Panc1 (cell line): Measurements from ENCODE around the gene SLC38A1. TPM values are rescaled to one million over a fixed set of nuclear protein-coding genes. Genes with fewer than 3 reads are reported as not detected.

Experiments
- ATAC-seq: fragments of 200-7000 bp; cut with Tn5 transposase; 2 replicates; pipeline ENCODE4 v1.9.1; 2020; ENCODE audit warnings: mild to moderate bottlenecking, moderate library complexity
- BruUV-seq: library from RNA; stranded (reverse); fragments of 400-500 nt; replicated peaks from 2 replicates; lab custom pipeline; 2021; lab: Mats Ljungman, UMichigan
- CTCF ChIA-PET: fragments of 300-600 bp; sonication (Branson Sonifier 250); formaldehyde crosslinking; loops from one replicate; lab custom pipeline; 2022; ENCODE audit warnings: antibody characterized with exemption; lab: Charles Lee
- POLR2A ChIA-PET: fragments of 300-600 bp; sonication (Branson Sonifier 250); formaldehyde crosslinking; loops from one replicate; lab custom pipeline; 2022; ENCODE audit warnings: antibody characterized with exemption; lab: Charles Lee
- DNase-seq: peaks from one replicate; pipeline ENCODE4 v3.0.0-alpha.2; 2010; ENCODE audit warnings: low read depth, low spot score
- H3K27ac ChIP-seq: 2 replicates; pipeline ENCODE4 v1.5.1; 2011; ENCODE audit warnings: mild to moderate bottlenecking, low read length, inconsistent platforms
- H3K27me3 ChIP-seq: fragments of 200-500 bp; sonication (Bioruptor generic); 2 replicates; pipeline ENCODE4 v1.6.0; 2014; ENCODE audit warnings: low read length, inconsistent platforms; ENCODE audit not compliant: control insufficient read depth, insufficient read depth
- H3K36me3 ChIP-seq: fragments of 200-500 bp; sonication (Bioruptor generic); 2 replicates; pipeline ENCODE4 v1.5.1; 2014; ENCODE audit warnings: inconsistent platforms, mild to moderate bottlenecking, low read length, moderate library complexity; ENCODE audit not compliant: control insufficient read depth, insufficient read depth
- H3K4me1 ChIP-seq: 2 replicates; pipeline ENCODE4 v1.5.1; 2011; ENCODE audit warnings: inconsistent platforms, mild to moderate bottlenecking, low read length, moderate library complexity; ENCODE audit not compliant: control insufficient read depth, insufficient read depth
- H3K4me3 ChIP-seq, 2 experiments: 2 replicates each; pipeline ENCODE4 v1.5.1; 2011 to 2012; ENCODE audit warnings: low read depth in 2 of 2, low read length in 2 of 2, mild to moderate bottlenecking in 2 of 2, inconsistent platforms in 1 of 2, moderate library complexity in 1 of 2
- H3K9me3 ChIP-seq: fragments of 200-500 bp; sonication (Bioruptor generic); 2 replicates; pipeline ENCODE4 v1.5.1; 2014; ENCODE audit warnings: low read depth, mild to moderate bottlenecking, inconsistent platforms, low read length, moderate library complexity; ENCODE audit not compliant: control insufficient read depth, insufficient read depth
- POLR2AphosphoS5 ChIP-seq: IDR thresholded peaks from 2 replicates; pipeline ENCODE4 v1.6.1; 2012; ENCODE audit warnings: mild to moderate bottlenecking, low read depth, low read length, moderate library complexity
- SIN3A ChIP-seq: IDR thresholded peaks from 2 replicates; pipeline ENCODE4 v1.6.1; 2012; ENCODE audit warnings: low read depth, mild to moderate bottlenecking, low read length, moderate library complexity, borderline replicate concordance; ENCODE audit not compliant: insufficient read depth
- TCF7L2 ChIP-seq: IDR thresholded peaks from 2 replicates; pipeline ENCODE4 v1.6.1; 2011; ENCODE audit warnings: mild to moderate bottlenecking, low read depth, low read length, inconsistent platforms
- in situ Hi-C: cut with HindIII; loops from 2 replicates; pipeline ENCODE4 v1.10.0; 2016; ENCODE audit warnings: low sequenced_read_pairs, low pct_unique_long_range_greater_than_20kb
- intact Hi-C: fragments of 100-400 bp; cut with micrococcal nuclease; formaldehyde crosslinking; loops from one replicate; pipeline ENCODE4 v1.10.0; 2022; ENCODE audit not compliant: unreplicated experiment
- total RNA-seq: library from RNA; stranded (reverse); gene quantifications from one replicate; pipeline ENCODE4 v1.2.1, GENCODE V29; 2021; ENCODE audit not compliant: unreplicated experiment
- TF ChIP-seq, protein P1 (sequence below): fragments of 450-650 bp; IDR thresholded peaks from 2 replicates; pipeline ENCODE4 v1.5.1; 2017; ENCODE audit warnings: mild to moderate bottlenecking
- TF ChIP-seq, protein P2 (sequence below), 2 experiments: IDR thresholded peaks; 2 replicates each; pipeline ENCODE4 v1.6.1; 2011 to 2012; ENCODE audit warnings: low read depth in 2 of 2, control low read depth in 1 of 2, low read length in 1 of 2, mild to moderate bottlenecking in 1 of 2, moderate library complexity in 1 of 2; ENCODE audit not compliant: insufficient read depth in 1 of 2

SLC38A1 gene
- total RNA-seq, 1 experiment from 2014 or later, result 127 TPM

DNA sequence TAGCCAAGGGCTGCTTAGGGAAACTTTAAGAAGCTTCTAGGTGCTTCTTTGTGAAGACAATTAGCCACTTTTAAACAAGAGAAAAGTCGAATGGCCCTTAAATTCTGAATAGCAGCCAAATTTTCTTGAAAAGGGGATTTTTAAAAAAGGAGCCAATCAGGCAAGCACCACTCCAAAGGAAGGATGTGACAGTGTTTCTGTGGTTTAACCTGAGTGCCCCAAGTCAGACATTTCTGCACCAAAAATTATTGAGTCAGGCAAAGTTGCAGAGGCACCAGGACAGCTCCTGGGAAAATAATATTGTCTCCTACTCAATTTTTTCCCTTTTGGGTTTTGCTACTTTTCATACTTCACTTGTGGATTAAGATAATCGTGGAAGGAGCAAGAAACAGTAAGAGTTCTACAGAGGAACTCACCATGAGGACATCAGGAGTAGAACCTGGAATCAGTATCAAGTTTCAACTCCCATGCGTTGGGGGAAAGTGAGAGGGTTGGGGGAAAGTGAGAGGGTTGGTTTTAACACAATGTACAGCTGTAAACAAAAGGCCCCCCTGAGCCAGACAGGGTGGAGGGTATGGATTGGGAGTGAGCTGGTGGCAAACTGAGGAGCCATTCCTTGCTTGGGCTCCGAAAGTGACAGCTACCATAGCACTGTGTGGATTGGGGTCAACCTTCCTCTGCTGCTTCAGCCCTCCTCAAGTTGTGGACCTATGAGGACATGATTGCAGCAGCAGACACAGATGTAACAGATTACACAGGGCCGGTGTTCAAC is 90.8 kb downstream of the SLC38A1 start:
- intact Hi-C loops, result no loop called here
- in situ Hi-C loops, result no loop called here
- no peaks in the 10 kb centered on the region for H3K27me3 ChIP-seq
- H3K27ac ChIP-seq, result no peak overlapping the region
- no TSS peak for BruUV-seq
- DNase-seq, result no peak
- ChIA-PET CTCF (no interaction called here), POLR2A (no interaction called here)
- no peak for ATAC-seq
- no peaks in the 10 kb centered on the region for H3K9me3 ChIP-seq
- H3K4me1 ChIP-seq, result no peaks in the 10 kb centered on the region
- no peak overlapping the region for H3K4me3 ChIP-seq
- H3K36me3 ChIP-seq, result no peaks in the 10 kb centered on the region
- no peak for TF ChIP-seq POLR2AphosphoS5
- no peak for TF ChIP-seq SIN3A

DNA sequence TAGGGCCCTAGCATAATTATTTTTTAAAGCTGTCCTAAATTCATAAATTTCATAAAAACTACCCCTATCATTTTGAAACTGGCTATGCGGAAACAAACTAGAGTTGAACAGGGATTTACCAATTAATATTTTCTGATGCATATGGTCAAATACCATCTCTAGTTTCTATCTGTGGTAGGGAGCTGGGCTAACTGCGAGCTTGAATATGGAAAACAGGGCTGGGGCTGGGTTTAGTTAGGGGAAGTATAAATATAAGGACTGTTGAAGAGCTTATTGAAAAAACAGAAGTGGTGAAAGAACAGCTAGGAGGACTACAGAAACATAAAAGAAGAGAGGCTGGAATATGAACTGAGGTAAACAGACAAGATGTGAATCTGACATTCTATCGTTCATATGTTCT is 91.8 kb downstream of the SLC38A1 start:
- ChIA-PET CTCF (no interaction called here), POLR2A (no interaction called here)
- Histone ChIP-seq H3K4me1 (no peaks in the 10 kb centered on the region), H3K27me3 (no peaks in the 10 kb centered on the region), H3K4me3 (no peak overlapping the region), H3K27ac (no peak overlapping the region), H3K36me3 (no peaks in the 10 kb centered on the region), H3K9me3 (no peaks in the 10 kb centered on the region)
- BruUV-seq, result no TSS peak
- TF ChIP-seq, protein P1, sequence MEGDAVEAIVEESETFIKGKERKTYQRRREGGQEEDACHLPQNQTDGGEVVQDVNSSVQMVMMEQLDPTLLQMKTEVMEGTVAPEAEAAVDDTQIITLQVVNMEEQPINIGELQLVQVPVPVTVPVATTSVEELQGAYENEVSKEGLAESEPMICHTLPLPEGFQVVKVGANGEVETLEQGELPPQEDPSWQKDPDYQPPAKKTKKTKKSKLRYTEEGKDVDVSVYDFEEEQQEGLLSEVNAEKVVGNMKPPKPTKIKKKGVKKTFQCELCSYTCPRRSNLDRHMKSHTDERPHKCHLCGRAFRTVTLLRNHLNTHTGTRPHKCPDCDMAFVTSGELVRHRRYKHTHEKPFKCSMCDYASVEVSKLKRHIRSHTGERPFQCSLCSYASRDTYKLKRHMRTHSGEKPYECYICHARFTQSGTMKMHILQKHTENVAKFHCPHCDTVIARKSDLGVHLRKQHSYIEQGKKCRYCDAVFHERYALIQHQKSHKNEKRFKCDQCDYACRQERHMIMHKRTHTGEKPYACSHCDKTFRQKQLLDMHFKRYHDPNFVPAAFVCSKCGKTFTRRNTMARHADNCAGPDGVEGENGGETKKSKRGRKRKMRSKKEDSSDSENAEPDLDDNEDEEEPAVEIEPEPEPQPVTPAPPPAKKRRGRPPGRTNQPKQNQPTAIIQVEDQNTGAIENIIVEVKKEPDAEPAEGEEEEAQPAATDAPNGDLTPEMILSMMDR, result no peak
- TF ChIP-seq, protein P2, sequence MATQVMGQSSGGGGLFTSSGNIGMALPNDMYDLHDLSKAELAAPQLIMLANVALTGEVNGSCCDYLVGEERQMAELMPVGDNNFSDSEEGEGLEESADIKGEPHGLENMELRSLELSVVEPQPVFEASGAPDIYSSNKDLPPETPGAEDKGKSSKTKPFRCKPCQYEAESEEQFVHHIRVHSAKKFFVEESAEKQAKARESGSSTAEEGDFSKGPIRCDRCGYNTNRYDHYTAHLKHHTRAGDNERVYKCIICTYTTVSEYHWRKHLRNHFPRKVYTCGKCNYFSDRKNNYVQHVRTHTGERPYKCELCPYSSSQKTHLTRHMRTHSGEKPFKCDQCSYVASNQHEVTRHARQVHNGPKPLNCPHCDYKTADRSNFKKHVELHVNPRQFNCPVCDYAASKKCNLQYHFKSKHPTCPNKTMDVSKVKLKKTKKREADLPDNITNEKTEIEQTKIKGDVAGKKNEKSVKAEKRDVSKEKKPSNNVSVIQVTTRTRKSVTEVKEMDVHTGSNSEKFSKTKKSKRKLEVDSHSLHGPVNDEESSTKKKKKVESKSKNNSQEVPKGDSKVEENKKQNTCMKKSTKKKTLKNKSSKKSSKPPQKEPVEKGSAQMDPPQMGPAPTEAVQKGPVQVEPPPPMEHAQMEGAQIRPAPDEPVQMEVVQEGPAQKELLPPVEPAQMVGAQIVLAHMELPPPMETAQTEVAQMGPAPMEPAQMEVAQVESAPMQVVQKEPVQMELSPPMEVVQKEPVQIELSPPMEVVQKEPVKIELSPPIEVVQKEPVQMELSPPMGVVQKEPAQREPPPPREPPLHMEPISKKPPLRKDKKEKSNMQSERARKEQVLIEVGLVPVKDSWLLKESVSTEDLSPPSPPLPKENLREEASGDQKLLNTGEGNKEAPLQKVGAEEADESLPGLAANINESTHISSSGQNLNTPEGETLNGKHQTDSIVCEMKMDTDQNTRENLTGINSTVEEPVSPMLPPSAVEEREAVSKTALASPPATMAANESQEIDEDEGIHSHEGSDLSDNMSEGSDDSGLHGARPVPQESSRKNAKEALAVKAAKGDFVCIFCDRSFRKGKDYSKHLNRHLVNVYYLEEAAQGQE (IDR thresholded peaks at IDR 0.05; ENCODE audit: insufficient read depth in 1 of 2, low read depth in 2 of 2, low read length in 1 of 2), result no peak
- TF ChIP-seq TCF7L2 (no peak), SIN3A (no peak), POLR2AphosphoS5 (no peak)
- DNase-seq, result no peak
- in situ Hi-C loops, result no loop called here
- intact Hi-C loops, result no loop called here
- no peak for ATAC-seq

DNA sequence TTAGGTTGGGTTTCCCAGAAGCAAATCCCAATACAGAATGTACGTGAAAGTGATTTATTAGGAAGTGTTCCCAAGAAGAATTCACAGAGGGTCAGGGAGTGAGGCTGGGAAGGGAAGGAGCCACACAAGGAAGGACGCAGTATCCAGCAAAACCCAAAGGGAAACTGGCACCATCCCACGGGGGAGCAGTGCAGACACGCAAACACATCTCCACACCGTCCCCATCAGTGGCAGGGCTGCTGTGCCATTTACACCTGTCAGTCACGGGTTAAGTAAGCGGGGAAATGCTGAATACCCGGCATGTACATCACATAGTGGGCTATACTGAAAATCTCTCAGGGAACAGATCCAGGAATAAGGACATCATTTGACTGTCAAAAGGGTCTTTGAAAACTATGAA is 93.9 kb downstream of the SLC38A1 start:
- Histone ChIP-seq H3K27ac (no peak overlapping the region), H3K27me3 (no peaks in the 10 kb centered on the region), H3K36me3 (no peaks in the 10 kb centered on the region), H3K9me3 (no peaks in the 10 kb centered on the region), H3K4me3 (no peak overlapping the region), H3K4me1 (no peaks in the 10 kb centered on the region)
- no peak for ATAC-seq
- POLR2A ChIA-PET, result no interaction called here
- intact Hi-C loops (no loop called here), in situ Hi-C loops (no loop called here)
- CTCF ChIA-PET, result no interaction called here
- no peak for TF ChIP-seq SIN3A
- TF ChIP-seq, protein P2 (IDR thresholded peaks at IDR 0.05; ENCODE audit: insufficient read depth in 1 of 2, low read depth in 2 of 2, low read length in 1 of 2), result no peak
- TF ChIP-seq, protein P1, result no peak
- no TSS peak for BruUV-seq
- no peak for DNase-seq
